ENCODE measurements around the gene TPMT.
"Not testable (repeated sequence)": the region's sequence is repeated elsewhere in the genome, so short reads cannot be mapped to it uniquely, and the experiment has no call there.

The TPMT gene

GRCh38 chr6:18154507-18155149, at the start of gene TPMT:
Gene TPMT (minus strand): TSS chr6:18155077. CDS start chr6:18149127, 5,950 bp downstream.
- no peak for DNase-seq (ENCODE audit: low read depth in 2 of 2)

- DNase-seq (ENCODE audit: low read depth in 2 of 2), result no peak
Observed at GRCh38 chr6:18203786-18204185, 48.9 kb upstream of the TPMT start.

- DNase-seq (ENCODE audit: low read depth in 2 of 2), result no peak
Observed at GRCh38 chr6:18192026-18192425, 37.1 kb upstream of the TPMT start.

GRCh38 chr6:18189196-18189595, 34.3 kb upstream of the TPMT start:
- no peak for DNase-seq (ENCODE audit: low read depth in 2 of 2)

- no peak for DNase-seq (ENCODE audit: low read depth in 2 of 2)
Observed at GRCh38 chr6:18187701-18188100, 32.8 kb upstream of the TPMT start.

- no peak for DNase-seq (ENCODE audit: low read depth in 2 of 2)
Observed at GRCh38 chr6:18186540-18187250, 31.8 kb upstream of the TPMT start.

- no peak for DNase-seq (ENCODE audit: low read depth in 2 of 2)
Observed at GRCh38 chr6:18186033-18186432, 31.2 kb upstream of the TPMT start.

GRCh38 chr6:18185624-18186023, 30.7 kb upstream of the TPMT start:
- no peak for DNase-seq (ENCODE audit: low read depth in 2 of 2)

GRCh38 chr6:18183766-18184165, 28.9 kb upstream of the TPMT start:
- DNase-seq (ENCODE audit: low read depth in 2 of 2), result no peak

GRCh38 chr6:18182568-18182967, 27.7 kb upstream of the TPMT start:
- DNase-seq (ENCODE audit: low read depth in 2 of 2), result no peak

GRCh38 chr6:18179770-18180356, 25.0 kb upstream of the TPMT start:
- DNase-seq (ENCODE audit: low read depth in 2 of 2), result no peak

- DNase-seq (ENCODE audit: low read depth in 2 of 2), result no peak
Observed at GRCh38 chr6:18178960-18179615, 24.2 kb upstream of the TPMT start.

GRCh38 chr6:18177286-18177965, 22.5 kb upstream of the TPMT start:
- no peak for DNase-seq (ENCODE audit: low read depth in 2 of 2)

GRCh38 chr6:18176198-18176597, 21.3 kb upstream of the TPMT start:
- DNase-seq (ENCODE audit: low read depth in 2 of 2), result not testable (repeated sequence)

GRCh38 chr6:18171871-18172270, 17.0 kb upstream of the TPMT start:
- DNase-seq (ENCODE audit: low read depth in 2 of 2), result no peak

GRCh38 chr6:18168264-18168663, 13.4 kb upstream of the TPMT start:
- no peak for DNase-seq (ENCODE audit: low read depth in 2 of 2)

GRCh38 chr6:18166312-18167036, 11.6 kb upstream of the TPMT start:
- no peak for DNase-seq (ENCODE audit: low read depth in 2 of 2)

GRCh38 chr6:18165751-18166150, 10.9 kb upstream of the TPMT start:
- no peak for DNase-seq (ENCODE audit: low read depth in 2 of 2)

GRCh38 chr6:18162401-18162800, 7.5 kb upstream of the TPMT start:
- no peak for DNase-seq (ENCODE audit: low read depth in 2 of 2)

GRCh38 chr6:18161431-18161830, 6.6 kb upstream of the TPMT start:
- no peak for DNase-seq (ENCODE audit: low read depth in 2 of 2)

GRCh38 chr6:18160911-18161310, 6.0 kb upstream of the TPMT start:
- DNase-seq (ENCODE audit: low read depth in 2 of 2), result no peak

Measured in stimulated activated CD8-positive, alpha-beta memory T cell treated with anti-CD3 and anti-CD28 coated beads, Interleukin-7, amount 100 ng/mL, for 4 hours (primary cell).